ENCODE results near the gene SLC16A13.

DNA sequence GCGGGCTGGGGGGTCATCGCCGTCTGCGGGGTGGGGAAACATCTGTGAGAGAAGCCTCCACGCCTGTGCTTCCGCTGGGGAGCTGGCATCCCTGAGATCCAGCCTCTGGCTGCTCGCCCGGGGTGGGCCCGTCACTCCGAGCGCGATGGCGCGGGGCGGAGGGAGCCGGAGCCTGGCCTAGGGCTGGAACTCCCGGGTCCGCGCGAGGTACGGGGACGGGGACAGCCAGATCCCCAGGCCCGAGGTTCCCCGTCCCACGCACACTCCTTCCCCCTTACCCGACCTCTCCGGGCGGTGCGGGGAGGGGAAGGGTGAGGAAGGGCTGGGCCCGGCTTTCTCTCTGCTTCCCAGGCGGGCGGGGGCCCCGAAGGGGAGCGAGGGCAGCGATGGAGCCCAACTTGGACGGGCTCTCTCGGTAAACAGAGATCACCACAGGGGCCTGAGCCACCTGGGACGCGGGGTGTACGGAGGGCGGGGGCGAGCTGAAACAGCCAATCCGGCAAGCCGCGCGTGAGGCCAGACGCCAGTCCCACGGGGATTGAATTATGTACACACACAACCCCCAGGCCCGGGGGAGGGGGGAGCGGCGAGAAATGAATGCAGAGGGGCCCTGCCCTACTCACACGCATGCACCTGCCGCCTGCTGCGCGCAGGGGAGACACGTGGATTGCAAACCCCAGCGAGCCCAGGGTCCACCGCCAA is 7.8 kb downstream of the SLC16A13 start, which contains the start of gene SLC16A11:
- TF ChIP-seq EZH2 (IDR thresholded peaks at IDR 0.05; ENCODE audit: insufficient read depth, poor library complexity, severe bottlenecking) (peak; percentile 68), EZH2phosphoT487 (IDR thresholded peaks at IDR 0.05; ENCODE audit: insufficient read depth, low read depth) (no peak)
